HG03108 (cell line): ENCODE measurements around the gene KCNA10.

Source experiments
- ATAC-seq: cut with Tn5 transposase; IDR thresholded peaks from one replicate; pipeline ENCODE4 v1.9.1; 2021; ENCODE audit warnings: moderate library complexity; ENCODE audit not compliant: unreplicated experiment

Gene KCNA10

GRCh38 chr1:110501488-110502132 lies 17.4 kb downstream of the KCNA10 start:
- no peak for ATAC-seq

- no peak for ATAC-seq
These were observed 20.7 kb downstream of the KCNA10 start for GRCh38 chr1:110498270-110498669.

- ATAC-seq = no peak
These were observed 22.9 kb downstream of the KCNA10 start for GRCh38 chr1:110495926-110496600.

DNA sequence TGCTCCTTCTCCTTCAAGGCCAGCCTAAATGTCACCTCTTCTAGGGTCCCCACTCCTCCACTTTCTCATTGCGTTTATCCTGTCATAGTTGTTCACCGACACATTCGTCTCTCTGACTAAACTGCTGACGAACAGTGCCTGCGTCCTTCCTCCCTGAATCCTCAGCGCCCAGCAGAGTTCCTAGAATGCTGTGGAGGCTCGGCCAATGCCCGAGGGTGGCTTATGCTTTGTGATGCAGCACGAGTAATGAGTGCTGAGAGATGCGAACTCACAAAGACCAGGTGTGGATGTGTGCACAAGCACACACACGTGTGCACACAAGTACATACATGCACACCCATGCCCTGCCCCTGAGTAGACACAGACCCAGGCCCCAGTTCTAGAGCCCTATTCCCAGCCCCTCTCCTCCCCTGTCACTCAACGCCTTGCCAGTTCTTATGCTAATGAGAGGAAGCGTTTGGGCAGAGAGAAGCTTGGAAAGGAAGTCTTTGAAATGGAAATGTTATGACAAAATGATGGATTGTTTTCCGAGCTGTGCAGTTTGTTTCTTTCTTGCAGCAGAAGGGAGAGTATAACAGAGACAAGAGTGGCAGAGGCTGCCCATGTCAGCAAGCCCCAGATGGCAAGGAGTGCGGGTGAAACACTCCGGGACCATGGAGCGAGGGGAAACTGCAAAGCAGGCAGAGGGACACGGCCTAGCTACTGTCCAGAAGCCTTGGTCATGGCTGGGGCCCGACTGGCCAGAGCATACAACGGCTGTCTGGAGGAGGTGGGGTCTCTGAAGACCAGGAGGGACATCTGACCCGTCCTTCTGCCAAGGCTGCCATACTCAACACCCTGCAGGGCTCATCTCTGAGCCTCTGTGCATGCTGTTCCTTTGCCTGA lies 24.2 kb downstream of the KCNA10 start:
- ATAC-seq = no peak

DNA sequence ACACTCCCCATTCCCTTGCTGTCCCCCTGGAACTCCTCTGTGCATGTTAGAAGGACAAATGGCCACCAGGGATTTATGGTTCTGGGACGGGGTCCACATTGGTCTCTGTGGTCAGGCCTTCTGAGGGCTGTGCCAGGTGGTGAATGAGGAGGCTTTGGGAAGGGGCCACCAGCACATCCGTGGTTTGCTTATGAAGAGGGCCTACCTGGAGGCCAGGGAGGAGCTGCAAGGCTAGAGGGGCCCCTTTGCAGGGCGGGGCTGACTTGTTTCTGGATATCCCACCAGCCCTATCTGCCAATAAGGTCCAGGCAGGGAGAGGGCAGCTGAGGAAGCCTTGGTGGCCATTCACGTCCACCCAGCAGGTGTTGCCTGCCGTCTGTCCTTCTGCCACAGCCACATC lies 24.9 kb downstream of the KCNA10 start:
- ATAC-seq = no peak

DNA sequence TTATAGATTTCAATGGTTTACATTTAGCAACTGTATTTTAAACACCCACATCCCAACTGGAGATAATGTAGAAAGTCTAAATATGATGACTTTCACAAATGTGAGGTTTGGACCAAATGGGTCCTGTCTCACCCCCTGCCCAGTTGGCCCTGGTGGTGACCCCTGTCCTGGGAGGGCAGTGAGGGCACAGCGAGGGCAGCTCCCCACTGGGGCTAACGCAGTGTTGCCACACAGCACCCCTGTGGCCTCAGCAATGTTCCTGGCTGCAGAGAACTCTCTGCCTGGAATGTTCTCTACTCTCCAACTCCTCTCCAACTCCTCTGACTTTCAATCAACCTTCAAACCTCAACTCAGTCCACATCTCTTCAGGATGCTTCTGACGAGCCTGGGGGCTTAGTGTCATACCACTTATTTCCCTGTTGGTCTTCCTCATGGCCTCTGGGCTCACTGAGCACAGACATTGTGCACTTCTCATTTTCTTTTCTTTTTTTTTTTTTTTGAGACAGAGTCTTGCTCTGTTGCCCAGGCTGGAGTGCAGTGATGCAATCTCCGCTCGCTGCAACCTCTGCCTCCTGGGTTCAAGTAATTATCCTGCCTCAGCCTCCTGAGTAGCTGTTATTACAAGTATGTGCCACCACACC lies 25.8 kb downstream of the KCNA10 start:
- no peak for ATAC-seq

GRCh38 chr1:110492573-110492972 lies 26.4 kb downstream of the KCNA10 start:
- ATAC-seq = no peak

GRCh38 chr1:110490791-110491451 lies 28.1 kb downstream of the KCNA10 start:
- ATAC-seq = no peak

- ATAC-seq = no peak
These were observed 28.9 kb downstream of the KCNA10 start for GRCh38 chr1:110489973-110490542.

GRCh38 chr1:110489406-110489805 lies 29.6 kb downstream of the KCNA10 start:
- no peak for ATAC-seq

- no peak for ATAC-seq
These were observed 30.1 kb downstream of the KCNA10 start for GRCh38 chr1:110488867-110489266.

GRCh38 chr1:110488161-110488560 lies 30.8 kb downstream of the KCNA10 start:
- ATAC-seq = no peak

GRCh38 chr1:110487726-110488125 lies 31.2 kb downstream of the KCNA10 start:
- ATAC-seq = no peak

- ATAC-seq = no peak
These were observed 33.2 kb downstream of the KCNA10 start for GRCh38 chr1:110485725-110486124.

DNA sequence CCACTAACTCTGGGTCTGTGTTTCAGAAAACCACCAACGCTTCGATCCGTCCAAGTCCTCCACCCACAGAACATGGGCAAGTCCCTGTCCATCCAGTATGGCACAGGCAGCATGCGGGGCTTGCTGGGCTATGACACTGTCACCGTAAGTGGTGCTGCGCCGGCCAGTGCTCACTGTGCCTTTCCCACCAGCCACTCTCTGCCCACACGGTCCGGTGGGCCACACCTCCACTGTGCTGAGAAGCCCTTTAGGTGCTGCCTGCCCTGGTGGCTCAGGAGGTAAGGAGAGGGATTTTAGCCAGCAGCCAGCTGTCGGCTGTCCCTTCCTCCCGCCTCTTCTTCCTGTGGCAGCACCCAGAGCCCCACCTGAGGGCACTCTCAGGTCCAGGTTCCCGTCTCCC lies 34.2 kb downstream of the KCNA10 start:
- no peak for ATAC-seq

GRCh38 chr1:110483308-110483685 lies 35.7 kb downstream of the KCNA10 start:
- no peak for ATAC-seq

DNA sequence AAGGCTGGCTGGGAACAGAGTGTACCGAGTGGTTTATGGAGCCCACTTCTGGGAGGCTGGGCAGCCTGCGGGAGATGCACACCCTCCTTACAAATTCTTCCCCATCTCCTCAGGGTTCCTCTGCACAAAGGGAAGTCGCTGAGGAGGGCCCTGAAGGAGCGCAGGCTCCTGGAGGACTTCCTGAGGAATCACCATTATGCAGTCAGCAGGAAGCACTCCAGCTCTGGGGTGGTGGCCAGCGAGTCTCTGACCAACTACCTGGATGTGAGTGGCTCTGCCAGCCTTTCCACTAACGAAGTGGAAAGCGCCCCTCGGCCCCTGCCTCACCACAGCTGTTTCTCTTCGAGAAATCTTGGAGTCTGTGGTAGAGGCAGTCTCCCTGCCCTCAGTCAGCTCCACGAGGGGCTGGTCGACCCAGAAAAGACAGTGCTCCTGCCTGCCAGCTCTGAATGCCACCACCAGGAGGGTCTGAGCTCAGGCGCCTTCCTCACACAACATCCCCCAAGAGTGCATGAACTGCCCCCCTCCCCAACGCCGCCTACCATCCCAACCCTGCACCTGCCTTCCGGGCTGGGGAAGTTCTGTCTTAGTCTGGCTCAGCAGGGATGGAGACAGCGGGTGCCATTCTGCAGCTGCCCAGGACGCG lies 36.2 kb downstream of the KCNA10 start:
- ATAC-seq = no peak

GRCh38 chr1:110481968-110482623 lies 36.9 kb downstream of the KCNA10 start:
- ATAC-seq = no peak

DNA sequence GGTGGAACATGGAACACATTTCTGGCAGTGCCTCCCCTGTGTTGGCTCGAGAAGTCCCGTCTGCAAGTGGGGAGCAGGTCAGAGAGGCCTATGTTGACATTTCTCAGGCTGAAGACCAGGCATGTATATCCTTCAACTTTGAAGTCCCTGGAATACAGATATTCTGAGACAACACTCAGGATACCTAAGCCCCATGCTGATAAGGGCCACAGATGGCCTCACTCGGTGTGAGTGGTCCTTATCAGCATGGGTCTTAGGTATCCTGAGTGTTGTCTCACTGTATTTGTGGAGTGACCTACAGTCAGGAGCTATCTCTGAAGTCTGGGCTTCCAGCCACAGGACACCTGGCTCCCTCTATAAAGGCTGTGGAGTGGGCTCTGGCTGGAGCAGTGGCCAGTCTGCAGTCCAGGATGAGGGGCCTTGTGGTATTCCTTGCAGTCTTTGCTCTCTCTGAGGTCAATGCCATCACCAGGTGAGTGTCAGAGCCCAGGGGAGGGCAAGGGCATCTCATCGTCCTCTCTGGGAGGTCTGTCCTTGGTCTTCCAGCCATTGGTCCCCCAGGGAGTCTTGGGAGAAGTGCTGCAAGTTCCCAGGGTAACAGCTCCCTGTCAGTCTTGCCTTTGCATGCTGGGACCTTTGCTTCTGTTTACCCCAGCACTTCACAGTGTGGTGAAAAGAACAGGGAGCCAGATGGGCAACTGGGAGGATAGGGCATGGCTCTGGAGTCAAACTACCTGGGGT lies 38.4 kb downstream of the KCNA10 start:
- ATAC-seq = no peak
